GF-D8 (cell line): ENCODE results near the gene DCLK2.

ENCODE experiments used
- DNase-seq: peaks from one replicate; lab custom pipeline; 2025; lab: John Stamatoyannopoulos, UW

Gene DCLK2

DNA sequence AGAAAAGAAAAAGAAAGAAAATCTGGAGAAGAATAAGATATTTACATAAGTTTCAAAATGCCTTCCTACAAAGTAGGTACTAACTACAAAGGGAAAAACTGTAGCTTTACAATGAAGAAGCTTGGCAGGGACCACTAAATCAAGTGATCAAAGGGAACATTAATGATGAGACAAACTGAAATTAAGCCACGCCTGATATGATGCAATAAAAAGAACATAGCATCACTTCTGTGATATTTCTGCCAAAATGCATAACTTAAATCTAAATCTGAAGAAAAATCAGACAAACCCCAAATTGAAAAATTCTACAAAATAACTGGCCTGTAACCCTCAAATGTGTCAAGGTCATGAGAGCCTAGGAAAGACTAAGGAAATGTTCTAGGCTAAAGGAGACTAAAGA is 8.9 kb upstream of the DCLK2 start:
- DNase-seq, result no peak

GRCh38 chr4:150070464-150071170 is 7.6 kb upstream of the DCLK2 start:
- no peak for DNase-seq

GRCh38 chr4:150072471-150072870 is 5.8 kb upstream of the DCLK2 start:
- no peak for DNase-seq

DNA sequence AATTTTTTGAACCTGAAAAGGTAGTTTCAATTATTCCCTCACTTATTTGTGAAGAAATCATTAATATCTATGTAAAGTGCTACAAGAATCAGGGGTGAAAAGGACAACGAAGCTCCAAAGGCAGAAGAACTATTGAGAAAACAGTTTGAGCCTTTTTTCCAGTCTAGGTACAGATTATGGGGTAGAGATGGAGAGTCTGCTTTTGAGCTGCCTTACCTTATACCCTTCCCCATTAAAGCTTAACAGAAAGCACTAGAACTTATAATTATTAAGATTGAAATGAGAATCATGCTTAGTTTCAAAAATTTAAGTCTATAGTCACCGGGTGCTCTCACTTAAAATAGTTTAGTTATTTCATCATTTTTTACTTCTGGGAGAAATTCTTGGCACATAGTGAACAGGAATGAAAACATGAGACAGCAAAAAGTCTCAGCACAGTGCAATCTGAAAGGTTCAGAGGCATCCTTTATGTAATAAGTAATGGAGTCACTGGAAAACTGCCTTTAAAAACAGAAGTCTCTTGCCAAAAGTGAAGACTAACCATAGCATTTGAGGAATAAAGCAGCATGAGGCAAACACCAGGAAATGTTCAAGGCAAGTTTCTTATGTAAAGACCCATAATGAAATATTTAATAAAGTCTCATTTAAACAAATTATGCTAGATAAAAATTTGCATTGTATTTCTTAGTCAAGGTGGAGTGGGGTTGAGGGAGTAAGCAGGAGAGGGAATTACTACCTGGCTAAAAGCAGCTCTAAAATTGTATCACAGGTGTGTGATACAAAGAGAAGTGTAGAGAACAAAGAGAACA is 5.1 kb upstream of the DCLK2 start:
- DNase-seq, result no peak

DNA sequence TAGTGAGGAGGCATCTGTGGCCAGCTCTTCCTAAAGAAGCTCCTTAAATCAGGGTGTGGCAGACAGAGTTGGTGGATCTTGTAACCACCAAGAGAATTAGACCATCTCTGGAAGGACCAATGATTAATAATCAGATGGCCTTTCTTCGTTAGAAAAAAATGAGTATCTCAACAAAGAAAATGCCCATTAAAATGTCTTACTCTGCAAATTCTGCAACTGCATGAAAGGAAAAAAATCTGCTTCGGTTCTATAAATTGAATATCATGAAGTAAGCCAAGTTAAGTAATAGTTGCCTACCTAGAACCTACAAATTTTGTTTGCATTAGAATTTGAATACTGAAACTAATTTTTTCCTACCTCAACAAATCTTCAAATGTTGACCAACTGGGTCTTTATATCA is 4.2 kb upstream of the DCLK2 start:
- DNase-seq, result no peak

GRCh38 chr4:150078579-150079080 is 385 bp downstream of the DCLK2 start:
- DNase-seq, result no peak

DNA sequence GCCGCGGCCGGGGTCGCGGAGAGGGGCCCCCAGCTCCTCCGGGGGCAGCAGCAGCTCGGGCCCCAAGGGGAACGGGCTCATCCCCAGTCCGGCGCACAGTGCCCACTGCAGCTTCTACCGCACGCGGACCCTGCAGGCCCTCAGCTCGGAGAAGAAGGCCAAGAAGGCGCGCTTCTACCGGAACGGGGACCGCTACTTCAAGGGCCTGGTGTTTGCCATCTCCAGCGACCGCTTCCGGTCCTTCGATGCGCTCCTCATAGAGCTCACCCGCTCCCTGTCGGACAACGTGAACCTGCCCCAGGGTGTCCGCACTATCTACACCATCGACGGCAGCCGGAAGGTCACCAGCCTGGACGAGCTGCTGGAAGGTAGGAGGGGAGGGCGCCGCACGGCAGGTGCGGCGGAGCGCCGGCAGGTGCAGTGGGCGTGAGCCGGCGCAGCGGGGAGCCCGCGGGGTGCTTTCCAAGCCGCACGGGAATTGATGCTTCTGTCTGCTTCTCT is 886 bp downstream of the DCLK2 start:
- DNase-seq, result no peak

- no peak for DNase-seq
Observed at GRCh38 chr4:150080337-150080736, 2.1 kb downstream of the DCLK2 start.

DNA sequence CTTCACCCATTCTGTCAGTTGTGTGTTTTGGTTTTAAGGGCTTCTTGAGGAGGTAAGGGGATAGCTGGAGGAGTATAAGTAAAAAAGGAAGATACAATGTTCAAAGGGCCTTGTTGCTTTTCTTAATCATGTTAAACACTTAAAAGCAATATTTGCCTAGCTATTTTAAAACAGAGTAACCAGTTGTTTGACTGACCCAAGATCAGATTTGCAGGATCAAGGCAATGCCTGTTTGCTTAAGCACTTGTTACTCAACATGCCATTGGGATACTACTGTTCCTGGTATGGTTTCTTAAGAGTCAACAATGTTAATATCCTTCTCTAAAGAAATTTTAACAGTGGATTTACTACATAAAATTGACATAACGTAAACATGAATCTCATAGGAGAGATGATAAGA is 2.6 kb downstream of the DCLK2 start:
- no peak for DNase-seq

DNA sequence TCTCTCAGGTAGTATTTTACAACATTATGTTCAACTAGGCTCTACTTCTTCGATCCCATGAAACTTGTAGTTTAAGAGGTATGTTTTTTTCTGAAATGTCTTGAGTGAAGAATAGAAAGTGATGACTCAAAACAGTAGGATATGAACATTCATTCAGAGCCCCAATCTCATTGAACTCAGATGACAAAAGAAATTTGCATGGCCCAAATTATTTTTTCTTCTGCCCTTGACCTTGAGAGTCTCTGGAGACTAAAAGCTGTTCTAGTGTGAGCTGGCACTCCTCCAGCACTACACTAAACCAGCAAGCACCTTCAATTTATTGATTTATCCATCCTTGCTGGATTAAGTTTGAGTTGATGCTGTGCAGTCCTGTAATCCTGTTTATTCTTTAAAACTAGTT is 4.0 kb downstream of the DCLK2 start:
- no peak for DNase-seq

GRCh38 chr4:150087006-150087405 is 8.8 kb downstream of the DCLK2 start:
- no peak for DNase-seq

DNA sequence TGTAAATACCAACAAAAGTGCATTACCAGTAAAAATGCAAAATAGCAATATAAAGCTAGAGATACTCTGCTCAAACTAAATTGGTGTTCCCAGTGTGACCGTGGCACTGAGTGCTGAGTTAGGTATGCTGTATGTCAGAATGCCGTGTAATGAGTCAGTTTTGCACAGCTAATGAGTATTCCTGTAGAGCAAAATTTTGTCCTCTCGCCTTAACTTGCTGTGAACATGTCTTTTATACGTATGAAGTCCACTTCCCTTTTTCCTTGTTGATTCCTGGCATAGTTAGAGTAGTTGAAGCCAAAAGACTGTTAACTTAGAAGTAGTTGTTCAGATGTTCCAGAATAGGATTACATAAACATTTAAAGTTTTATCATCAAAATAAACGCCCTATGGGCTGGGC is 11.5 kb downstream of the DCLK2 start:
- no peak for DNase-seq

- DNase-seq, result no peak
Observed at GRCh38 chr4:150090836-150091235, 12.6 kb downstream of the DCLK2 start.

DNA sequence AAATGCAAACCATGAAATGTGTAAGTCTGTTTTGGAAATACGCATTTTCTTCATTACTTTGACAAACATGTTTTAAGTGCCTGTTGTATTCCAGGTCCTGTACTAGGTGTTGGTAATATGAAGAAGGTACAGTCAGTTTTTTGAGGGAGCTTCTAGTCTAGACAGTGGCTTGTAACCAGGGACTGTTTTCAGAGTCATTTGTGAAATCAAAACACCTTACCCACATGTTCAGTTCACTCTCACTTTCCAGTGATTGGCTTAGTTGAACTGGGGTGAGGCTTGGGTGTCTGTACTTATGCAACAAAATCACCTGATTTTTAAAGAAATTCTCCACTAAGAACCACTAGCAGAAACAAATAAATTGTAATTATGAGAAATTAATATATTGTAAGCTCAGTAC is 16.4 kb downstream of the DCLK2 start:
- DNase-seq, result no peak

DNA sequence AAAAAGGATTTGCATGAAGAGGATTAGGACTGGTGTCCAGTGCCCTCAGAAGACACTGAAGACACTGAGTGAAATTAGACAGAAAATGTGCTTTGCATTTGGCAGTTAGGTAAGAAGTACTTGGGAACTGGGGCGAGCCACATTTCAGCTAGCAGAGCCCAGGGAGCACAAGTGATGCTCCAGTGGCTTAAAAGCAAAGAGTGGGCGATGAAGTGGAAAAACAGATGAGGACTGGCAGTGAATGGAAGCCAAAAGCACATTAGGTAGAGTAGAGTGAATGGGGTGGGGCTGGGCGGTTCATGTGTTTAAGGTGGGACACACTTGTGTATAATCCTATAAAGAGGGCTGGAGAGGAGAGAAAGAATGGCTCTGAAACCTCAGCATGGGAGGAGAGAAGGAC is 18.4 kb downstream of the DCLK2 start:
- DNase-seq, result no peak

GRCh38 chr4:150098214-150098613 is 20.0 kb downstream of the DCLK2 start:
- DNase-seq, result no peak

DNA sequence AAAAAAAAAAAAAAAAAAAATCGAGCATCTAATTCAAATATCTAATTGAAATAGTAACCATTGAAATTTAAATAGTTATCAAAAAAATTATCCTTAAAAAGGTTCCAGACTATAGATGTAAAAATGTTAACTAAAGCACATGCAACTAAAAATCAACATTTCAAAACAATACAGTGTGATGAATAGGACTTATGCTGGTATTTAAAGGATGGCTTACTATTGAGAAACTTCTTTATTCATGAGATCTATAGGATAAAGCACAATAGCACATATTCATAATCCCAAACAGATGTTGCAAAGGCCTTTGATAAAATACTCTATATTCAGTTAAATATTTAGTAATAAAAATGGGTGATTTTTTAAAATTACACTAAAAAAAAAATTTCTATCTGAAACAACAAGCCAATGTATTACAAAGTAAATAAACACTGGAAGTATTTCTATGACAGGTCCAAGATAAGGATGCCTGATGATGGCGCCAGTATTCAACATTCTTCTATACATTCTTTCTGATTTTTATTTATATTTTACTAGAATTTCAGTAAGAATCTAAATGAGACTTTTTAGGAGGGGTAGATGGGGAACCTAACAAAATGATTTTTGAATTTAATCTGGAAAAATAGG is 26.3 kb downstream of the DCLK2 start:
- DNase-seq, result no peak

GRCh38 chr4:150106886-150107285 is 28.6 kb downstream of the DCLK2 start:
- no peak for DNase-seq

GRCh38 chr4:150108691-150109090 is 30.4 kb downstream of the DCLK2 start:
- no peak for DNase-seq

GRCh38 chr4:150114641-150115040 is 36.4 kb downstream of the DCLK2 start:
- DNase-seq, result no peak

- DNase-seq, result no peak
Observed at GRCh38 chr4:150115851-150116250, 37.6 kb downstream of the DCLK2 start.

- DNase-seq, result no peak
Observed at GRCh38 chr4:150116506-150116905, 38.3 kb downstream of the DCLK2 start.

- DNase-seq, result no peak
Observed at GRCh38 chr4:150117094-150117493, 38.8 kb downstream of the DCLK2 start.
